ENCODE data around the gene ATP2B3.

The ATP2B3 gene

DNA sequence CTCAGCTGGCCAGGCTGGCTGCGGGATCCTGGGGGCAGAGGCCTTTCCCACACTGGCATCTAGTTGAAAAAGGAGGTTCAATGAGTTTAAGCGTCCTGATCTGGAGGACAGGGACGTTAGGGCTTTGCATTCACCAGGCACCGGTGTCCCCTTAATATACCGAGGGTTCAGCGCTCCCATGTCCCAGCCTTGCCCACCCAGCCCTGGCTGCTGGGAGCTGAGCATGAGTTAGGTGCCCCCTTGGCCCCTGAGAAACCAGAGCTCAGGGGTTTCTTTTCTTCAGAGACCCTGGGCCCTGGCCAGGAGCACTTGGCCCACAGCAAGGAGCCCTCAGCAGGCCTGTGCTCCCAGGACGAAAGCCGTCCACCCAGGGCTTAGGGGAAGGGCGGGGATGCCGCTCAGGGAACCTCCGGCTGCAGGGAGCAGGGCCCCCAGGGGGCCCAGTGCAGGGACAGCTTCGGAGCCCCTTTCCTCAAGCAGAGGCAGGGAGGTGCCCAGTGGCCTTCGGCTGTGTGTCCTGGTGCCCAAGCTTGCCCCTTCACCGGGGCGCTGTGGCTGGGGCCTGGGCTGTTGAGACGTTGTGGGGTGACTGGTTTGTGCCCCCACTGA lies 108.7 kb downstream of the ATP2B3 start:
- no peak for TF ChIP-seq RAD21 (IDR thresholded peaks at IDR 0.05; ENCODE audit: low read depth)
- TF ChIP-seq FOXM1 (IDR thresholded peaks at IDR 0.05; ENCODE audit: borderline replicate concordance, low read depth) = no peak
- no peak for TF ChIP-seq TAF1 (IDR thresholded peaks at IDR 0.05; ENCODE audit: low read depth)

DNA sequence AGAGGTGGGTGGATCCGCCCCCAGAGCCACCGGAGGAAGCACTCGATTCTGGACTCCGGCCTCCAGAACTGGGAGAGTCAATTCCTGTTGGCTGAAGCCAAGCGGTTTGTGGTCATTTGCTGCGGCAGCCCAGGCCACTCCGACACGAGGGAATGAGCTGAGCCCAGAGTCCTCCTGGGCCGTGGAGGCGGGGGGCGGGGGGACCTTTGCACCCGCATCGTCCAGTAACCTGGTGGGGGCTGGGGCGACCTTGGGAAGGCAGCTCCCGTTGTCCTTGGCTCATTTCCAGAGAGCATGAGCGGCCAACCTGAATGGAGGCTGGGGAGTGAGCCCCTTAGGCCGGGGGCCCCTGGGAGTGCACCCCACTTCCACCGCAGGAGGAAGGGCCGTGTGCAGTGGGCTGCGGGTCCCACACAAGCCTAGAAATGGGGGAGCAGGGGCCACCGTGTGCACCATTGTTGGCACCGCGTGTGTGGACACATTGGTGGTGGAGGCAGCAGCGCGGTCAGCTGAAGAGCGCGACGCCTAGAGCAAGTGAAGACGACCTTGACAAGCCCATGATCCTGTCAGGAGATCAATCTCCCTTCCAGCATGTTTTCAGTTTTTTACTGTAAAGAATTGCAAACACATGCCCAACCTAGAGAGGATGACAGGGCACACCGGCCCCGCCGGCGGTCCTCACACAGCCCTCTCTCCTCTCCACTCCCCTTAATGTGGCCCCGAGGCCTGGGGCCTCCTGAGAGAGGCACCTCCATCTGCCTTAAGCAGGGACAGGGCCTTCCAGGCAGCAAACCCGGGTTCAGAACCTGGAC lies 109.6 kb downstream of the ATP2B3 start:
- TF ChIP-seq NFIC (IDR thresholded peaks at IDR 0.05) (no peak), TEAD4 (IDR thresholded peaks at IDR 0.05) (no peak), RAD21 (IDR thresholded peaks at IDR 0.05; ENCODE audit: low read depth) (no peak), EGR1 (IDR thresholded peaks at IDR 0.05) (no peak), FOXM1 (IDR thresholded peaks at IDR 0.05; ENCODE audit: borderline replicate concordance, low read depth) (no peak), CREB1 (IDR thresholded peaks at IDR 0.05; ENCODE audit: low read depth) (no peak), EP300 (IDR thresholded peaks at IDR 0.05; ENCODE audit: borderline replicate concordance) (no peak), TAF1 (IDR thresholded peaks at IDR 0.05; ENCODE audit: low read depth) (no peak), CEBPB (IDR thresholded peaks at IDR 0.05) (no peak)

DNA sequence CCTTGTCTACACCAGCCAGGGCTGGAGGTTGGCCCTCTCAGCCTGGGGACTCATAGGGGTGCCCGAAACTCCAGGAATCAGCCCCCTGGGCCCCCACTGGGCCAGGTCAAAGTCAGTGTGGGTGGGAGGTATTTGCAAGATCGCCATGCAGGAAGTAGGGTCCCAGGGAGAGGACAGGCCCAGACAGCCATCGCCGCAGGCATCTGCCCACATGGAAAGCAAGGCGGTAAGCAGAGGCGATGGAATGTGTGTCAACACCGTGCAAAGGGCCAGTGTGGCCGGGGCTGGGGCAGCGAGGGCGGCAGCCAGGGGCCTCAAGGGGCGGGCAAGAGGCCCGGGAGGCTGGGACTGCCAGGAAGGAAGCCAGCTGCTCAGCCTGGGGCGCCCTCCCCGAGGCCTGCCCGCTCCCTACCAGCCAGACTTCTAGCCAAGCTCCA lies 110.3 kb downstream of the ATP2B3 start:
- TF ChIP-seq TCF12 (IDR thresholded peaks at IDR 0.05; ENCODE audit: low read depth) (no peak), NFIC (IDR thresholded peaks at IDR 0.05) (no peak), TAF1 (IDR thresholded peaks at IDR 0.05; ENCODE audit: low read depth) (no peak)

DNA sequence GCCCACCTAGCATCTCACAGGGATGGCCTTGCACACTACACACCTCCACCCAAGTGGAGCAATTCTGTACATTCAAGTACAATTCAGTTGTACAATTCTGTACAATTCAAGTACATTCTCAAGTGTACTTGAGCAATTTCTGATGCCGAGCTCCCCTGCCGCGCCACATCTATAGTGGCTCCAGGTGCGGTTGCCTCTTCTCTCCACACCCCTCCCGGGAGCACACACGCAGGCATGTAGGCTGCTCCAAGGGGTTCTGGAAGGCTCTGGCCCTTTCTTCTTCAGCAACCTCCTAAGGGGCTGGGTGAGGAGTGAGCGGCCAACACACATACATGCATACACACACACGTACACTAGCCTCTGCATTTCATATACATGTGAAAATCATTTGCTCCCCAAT lies 110.7 kb downstream of the ATP2B3 start:
- no peak for TF ChIP-seq ZBTB7A (IDR thresholded peaks at IDR 0.05; ENCODE audit: low read depth)
- no peak for TF ChIP-seq FOXM1 (IDR thresholded peaks at IDR 0.05; ENCODE audit: borderline replicate concordance, low read depth)
- TF ChIP-seq, protein P1, sequence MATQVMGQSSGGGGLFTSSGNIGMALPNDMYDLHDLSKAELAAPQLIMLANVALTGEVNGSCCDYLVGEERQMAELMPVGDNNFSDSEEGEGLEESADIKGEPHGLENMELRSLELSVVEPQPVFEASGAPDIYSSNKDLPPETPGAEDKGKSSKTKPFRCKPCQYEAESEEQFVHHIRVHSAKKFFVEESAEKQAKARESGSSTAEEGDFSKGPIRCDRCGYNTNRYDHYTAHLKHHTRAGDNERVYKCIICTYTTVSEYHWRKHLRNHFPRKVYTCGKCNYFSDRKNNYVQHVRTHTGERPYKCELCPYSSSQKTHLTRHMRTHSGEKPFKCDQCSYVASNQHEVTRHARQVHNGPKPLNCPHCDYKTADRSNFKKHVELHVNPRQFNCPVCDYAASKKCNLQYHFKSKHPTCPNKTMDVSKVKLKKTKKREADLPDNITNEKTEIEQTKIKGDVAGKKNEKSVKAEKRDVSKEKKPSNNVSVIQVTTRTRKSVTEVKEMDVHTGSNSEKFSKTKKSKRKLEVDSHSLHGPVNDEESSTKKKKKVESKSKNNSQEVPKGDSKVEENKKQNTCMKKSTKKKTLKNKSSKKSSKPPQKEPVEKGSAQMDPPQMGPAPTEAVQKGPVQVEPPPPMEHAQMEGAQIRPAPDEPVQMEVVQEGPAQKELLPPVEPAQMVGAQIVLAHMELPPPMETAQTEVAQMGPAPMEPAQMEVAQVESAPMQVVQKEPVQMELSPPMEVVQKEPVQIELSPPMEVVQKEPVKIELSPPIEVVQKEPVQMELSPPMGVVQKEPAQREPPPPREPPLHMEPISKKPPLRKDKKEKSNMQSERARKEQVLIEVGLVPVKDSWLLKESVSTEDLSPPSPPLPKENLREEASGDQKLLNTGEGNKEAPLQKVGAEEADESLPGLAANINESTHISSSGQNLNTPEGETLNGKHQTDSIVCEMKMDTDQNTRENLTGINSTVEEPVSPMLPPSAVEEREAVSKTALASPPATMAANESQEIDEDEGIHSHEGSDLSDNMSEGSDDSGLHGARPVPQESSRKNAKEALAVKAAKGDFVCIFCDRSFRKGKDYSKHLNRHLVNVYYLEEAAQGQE (IDR thresholded peaks at IDR 0.05; ENCODE audit: low read depth) = no peak
- no peak for TF ChIP-seq RAD21 (IDR thresholded peaks at IDR 0.05; ENCODE audit: low read depth)
- no peak for TF ChIP-seq EP300 (IDR thresholded peaks at IDR 0.05; ENCODE audit: borderline replicate concordance)
- TF ChIP-seq TCF12 (IDR thresholded peaks at IDR 0.05; ENCODE audit: low read depth) = no peak
- no peak for TF ChIP-seq EGR1 (IDR thresholded peaks at IDR 0.05)
- TF ChIP-seq, protein P2, sequence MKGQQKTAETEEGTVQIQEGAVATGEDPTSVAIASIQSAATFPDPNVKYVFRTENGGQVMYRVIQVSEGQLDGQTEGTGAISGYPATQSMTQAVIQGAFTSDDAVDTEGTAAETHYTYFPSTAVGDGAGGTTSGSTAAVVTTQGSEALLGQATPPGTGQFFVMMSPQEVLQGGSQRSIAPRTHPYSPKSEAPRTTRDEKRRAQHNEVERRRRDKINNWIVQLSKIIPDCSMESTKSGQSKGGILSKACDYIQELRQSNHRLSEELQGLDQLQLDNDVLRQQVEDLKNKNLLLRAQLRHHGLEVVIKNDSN (IDR thresholded peaks at IDR 0.05) = no peak
- no peak for TF ChIP-seq NFIC (IDR thresholded peaks at IDR 0.05)
- no peak for TF ChIP-seq CREB1 (IDR thresholded peaks at IDR 0.05; ENCODE audit: low read depth)
- TF ChIP-seq YY1 (IDR thresholded peaks at IDR 0.05; ENCODE audit: low read depth) = no peak
- TF ChIP-seq CEBPB (IDR thresholded peaks at IDR 0.05) = no peak

DNA sequence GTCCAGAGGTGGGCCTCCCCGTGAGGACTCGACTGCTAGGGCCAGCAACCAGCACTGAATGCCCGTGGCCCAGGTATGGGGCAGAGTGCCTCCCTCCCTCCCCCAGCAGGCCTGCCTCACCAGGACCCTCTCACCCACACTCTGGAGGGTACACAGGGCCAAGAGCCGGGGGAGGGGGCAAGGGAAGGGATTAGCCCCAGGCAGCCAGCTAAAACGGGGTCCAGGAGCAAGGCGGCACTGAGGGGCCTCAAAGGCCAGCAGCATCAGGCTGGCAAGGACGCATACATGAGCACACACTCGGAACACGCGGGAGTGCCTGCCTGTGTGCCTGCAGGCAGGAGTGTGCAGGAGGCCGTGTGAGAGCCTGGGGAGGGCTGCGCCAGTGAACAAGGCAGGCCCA lies 111.2 kb downstream of the ATP2B3 start:
- TF ChIP-seq TEAD4 (IDR thresholded peaks at IDR 0.05) = no peak
- no peak for TF ChIP-seq FOXM1 (IDR thresholded peaks at IDR 0.05; ENCODE audit: borderline replicate concordance, low read depth)
- TF ChIP-seq, protein P2 (IDR thresholded peaks at IDR 0.05) = no peak

GRCh38 chrX:153631346-153631745 lies 113.9 kb downstream of the ATP2B3 start:
- TF ChIP-seq, protein P3, sequence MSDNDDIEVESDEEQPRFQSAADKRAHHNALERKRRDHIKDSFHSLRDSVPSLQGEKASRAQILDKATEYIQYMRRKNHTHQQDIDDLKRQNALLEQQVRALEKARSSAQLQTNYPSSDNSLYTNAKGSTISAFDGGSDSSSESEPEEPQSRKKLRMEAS (IDR thresholded peaks at IDR 0.05) = no peak
- TF ChIP-seq YY1 (IDR thresholded peaks at IDR 0.05; ENCODE audit: low read depth) (no peak), EP300 (IDR thresholded peaks at IDR 0.05; ENCODE audit: borderline replicate concordance) (no peak), TEAD4 (IDR thresholded peaks at IDR 0.05) (no peak), EGR1 (IDR thresholded peaks at IDR 0.05) (no peak), ZBTB7A (IDR thresholded peaks at IDR 0.05; ENCODE audit: low read depth) (no peak), CREB1 (IDR thresholded peaks at IDR 0.05; ENCODE audit: low read depth) (no peak), TCF12 (IDR thresholded peaks at IDR 0.05; ENCODE audit: low read depth) (no peak)

- TF ChIP-seq CEBPB (IDR thresholded peaks at IDR 0.05) = no peak
- no peak for TF ChIP-seq EP300 (IDR thresholded peaks at IDR 0.05; ENCODE audit: borderline replicate concordance)
- no peak for TF ChIP-seq CREB1 (IDR thresholded peaks at IDR 0.05; ENCODE audit: low read depth)
- TF ChIP-seq, protein P1 (IDR thresholded peaks at IDR 0.05; ENCODE audit: low read depth) = no peak
- TF ChIP-seq ZBTB7A (IDR thresholded peaks at IDR 0.05; ENCODE audit: low read depth) = no peak
- no peak for TF ChIP-seq FOXM1 (IDR thresholded peaks at IDR 0.05; ENCODE audit: borderline replicate concordance, low read depth)
- TF ChIP-seq, protein P2 (IDR thresholded peaks at IDR 0.05) = no peak
- TF ChIP-seq TEAD4 (IDR thresholded peaks at IDR 0.05) = no peak
Measured at GRCh38 chrX:153631907-153632594, 114.6 kb downstream of the ATP2B3 start.

All from Ishikawa (cell line).